Neural progenitor cell (in vitro differentiated cells): ENCODE data around the gene NANOGP8.

Source experiments
- CTCF ChIP-seq: fragments of 200-600 bp; sonication (generic); IDR thresholded peaks from 2 replicates; pipeline ENCODE4 v1.5.1; 2017; ENCODE audit warnings: antibody characterized with exemption, mild to moderate bottlenecking
- EZH2 ChIP-seq: fragments of 200-600 bp; sonication (generic); IDR thresholded peaks from 2 replicates; pipeline ENCODE4 v1.6.1; 2017; ENCODE audit warnings: antibody characterized with exemption, mild to moderate bottlenecking, moderate library complexity
- EZH2phosphoT487 ChIP-seq: fragments of 200-600 bp; sonication (generic); IDR thresholded peaks from 2 replicates; pipeline ENCODE4 v1.6.1; 2017; ENCODE audit warnings: antibody characterized with exemption

- TF ChIP-seq EZH2phosphoT487 (no peak), CTCF (no peak), EZH2 (no peak)
Observed at GRCh38 chr15:35112346-35112745, 27.3 kb upstream of the NANOGP8 start.
